GM10266 (cell line): Measurements from ENCODE around the gene SLC10A3.
A peak's percentile ranks its signal among the peaks of the same experiment; 100 is the strongest.

ENCODE experiments used
- DNase-seq: peaks from one replicate; pipeline ENCODE4 v3.0.0; 2012; ENCODE audit errors: extremely low spot score
- CTCF ChIP-seq: IDR thresholded peaks from 2 replicates; pipeline ENCODE4 v1.5.1; 2012; ENCODE audit warnings: mild to moderate bottlenecking, low read depth; ENCODE audit not compliant: control insufficient read depth, insufficient read depth; ENCODE audit errors: missing control alignments

Gene SLC10A3

DNA sequence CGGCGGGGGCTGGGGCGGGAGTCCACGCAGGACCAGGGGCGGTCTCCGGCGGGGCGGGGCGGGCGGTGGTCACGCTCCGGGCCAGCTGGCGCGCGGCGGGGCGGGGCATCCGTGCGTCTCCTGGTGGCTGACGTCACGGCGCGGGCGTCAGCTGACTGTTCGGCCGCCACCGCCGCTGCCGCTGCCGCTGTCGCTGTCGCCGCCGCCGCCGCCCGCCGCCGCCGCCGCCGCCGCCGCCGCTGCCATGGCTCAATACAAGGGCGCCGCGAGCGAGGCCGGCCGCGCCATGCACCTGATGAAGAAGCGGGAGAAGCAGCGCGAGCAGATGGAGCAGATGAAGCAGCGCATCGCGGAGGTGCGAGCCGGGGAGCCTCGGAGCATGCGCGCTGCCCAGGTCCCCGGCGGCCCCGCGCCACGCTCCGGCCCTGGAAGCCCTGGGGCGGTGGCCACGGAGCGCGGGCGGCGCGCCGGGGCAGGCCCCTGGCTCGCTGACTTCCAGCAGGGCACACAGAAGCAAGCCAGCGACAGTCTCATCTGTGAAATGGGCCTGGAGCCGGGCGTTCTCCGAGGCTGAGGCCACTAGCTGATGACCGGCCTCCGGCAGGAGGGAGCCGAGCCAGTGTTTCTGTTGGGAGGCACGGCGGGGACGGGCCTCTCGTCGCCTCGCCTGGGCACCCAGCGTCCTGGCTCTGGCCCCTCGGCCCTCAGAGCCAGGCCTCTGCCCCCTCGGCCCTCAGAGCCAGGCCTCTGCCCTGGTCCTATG is 46.3 kb downstream of the SLC10A3 start, which contains the start of gene FAM50A:
FAM50A (plus strand) TSS at position 150 of the 763 bp plus-strand sequence; CDS start at position 245, 95 bp downstream.
- DNase-seq, result peak; percentile 92
- no peak for TF ChIP-seq CTCF

GRCh38 chrX:154443479-154443910 is 46.9 kb downstream of the SLC10A3 start:
- TF ChIP-seq CTCF, result no peak
- DNase-seq, result no peak

DNA sequence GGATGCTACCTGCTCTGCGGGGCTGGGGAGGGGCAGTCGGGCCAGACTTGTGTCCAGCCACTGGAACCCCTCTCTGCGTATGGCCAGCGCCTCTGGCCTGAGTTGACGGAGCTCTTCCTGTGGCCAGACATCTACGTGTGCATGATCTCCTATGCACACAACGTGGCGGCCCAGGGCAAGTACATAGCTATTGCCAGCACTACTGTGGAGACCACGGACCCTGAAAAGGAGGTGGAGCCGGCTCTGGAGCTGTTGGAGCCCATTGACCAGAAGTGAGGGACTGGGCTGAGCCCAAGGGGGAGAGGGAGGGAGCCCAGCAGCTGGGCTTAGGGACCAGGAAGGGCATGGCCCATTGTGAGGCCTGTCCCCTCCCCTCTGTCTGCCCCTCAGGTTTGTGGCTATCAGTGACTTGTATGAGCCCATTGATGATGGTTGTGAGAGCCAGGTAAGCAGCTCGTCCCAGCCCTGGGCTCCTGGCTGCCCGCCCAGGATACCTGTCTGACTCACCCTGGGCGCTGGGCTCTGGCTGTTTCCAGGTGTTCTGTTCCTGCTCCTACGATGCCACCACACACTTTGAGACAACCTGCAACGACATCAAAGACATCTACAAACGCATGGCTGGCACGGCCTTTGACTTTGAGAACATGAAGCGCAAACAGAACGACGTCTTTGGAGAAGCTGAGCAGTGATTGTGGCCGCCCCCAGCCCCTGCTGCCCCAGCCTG is 48.3 kb downstream of the SLC10A3 start:
- TF ChIP-seq CTCF, result no peak
- DNase-seq, result no peak

DNA sequence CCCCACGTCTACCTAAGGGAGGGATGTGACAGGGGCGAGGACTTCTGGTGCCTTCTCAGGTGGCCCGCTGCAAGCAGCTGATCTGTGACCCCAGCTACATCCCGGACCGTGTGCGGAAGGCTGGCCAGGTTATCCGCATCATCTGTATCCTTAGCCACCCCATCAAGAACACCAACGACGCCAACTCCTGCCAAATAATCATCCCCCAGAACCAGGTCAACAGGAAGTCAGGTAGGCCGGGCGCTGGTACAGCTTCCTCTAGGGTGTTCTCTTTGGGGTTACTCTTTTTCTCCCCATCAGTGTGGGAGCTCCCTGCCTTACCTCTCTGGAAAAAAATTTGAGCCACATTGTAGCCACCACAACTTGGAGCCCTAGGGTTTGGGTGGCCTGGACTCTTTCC is 48.9 kb downstream of the SLC10A3 start:
- TF ChIP-seq CTCF, result no peak
- DNase-seq, result no peak

GRCh38 chrX:154440623-154441357 is 49.6 kb downstream of the SLC10A3 start:
- TF ChIP-seq CTCF, result no peak
- no peak for DNase-seq

DNA sequence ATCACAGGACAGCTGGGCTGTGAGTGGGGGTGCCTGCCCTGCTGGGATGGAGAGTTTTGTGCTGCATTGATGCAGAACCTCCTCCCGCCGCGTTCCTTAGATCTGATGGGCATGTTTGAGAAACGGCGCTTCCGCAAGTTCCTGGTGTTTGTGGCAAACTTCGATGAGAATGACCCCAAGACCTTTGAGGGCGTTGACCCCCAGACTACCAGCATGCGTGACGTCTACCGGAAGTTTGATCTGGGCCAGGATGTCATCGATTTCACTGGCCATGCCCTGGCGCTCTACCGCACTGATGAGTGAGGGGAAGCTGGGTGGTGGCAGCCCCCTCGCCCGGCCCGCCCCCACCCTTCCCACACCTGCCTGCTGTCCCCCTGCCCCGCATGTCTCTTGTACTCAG is 50.6 kb downstream of the SLC10A3 start:
- DNase-seq, result no peak
- no peak for TF ChIP-seq CTCF
